NCI-H510A (cell line): Measurements from ENCODE around the gene AFMID.

Experiments
- DNase-seq: peaks from one replicate; lab custom pipeline; 2025; lab: John Stamatoyannopoulos, UW

Gene AFMID

DNA sequence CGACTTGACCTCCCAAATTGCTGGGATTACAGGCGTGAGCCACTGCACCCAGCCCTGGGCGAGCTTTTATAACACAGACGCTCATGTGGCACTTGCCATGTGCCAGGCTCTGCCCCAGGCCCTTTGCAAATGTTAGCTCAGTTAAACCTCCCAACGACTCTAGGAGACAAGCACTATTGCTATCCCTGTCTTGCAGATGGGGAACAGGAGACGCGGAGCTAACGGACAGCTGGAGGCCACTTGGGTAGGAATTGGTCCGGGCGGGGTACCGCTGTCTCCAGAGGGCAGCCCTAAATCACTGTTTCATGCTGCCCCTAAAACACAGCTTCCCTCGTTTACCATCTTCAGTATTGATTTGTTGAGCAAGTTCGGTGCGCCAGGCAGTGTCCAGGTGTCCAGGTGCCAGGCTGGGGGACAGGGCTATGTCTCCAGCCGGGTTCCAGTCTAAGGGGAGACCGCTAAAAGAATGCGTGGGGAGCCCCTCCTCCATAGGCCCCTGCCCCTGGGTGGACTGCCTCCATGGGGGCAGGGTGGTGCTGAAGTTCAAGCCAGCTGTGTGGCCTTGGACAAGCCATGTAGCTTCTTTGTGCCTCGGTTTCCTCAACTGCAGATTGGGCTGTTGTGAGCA, 68.0 kb downstream of the AFMID start:
- no peak for DNase-seq

DNA sequence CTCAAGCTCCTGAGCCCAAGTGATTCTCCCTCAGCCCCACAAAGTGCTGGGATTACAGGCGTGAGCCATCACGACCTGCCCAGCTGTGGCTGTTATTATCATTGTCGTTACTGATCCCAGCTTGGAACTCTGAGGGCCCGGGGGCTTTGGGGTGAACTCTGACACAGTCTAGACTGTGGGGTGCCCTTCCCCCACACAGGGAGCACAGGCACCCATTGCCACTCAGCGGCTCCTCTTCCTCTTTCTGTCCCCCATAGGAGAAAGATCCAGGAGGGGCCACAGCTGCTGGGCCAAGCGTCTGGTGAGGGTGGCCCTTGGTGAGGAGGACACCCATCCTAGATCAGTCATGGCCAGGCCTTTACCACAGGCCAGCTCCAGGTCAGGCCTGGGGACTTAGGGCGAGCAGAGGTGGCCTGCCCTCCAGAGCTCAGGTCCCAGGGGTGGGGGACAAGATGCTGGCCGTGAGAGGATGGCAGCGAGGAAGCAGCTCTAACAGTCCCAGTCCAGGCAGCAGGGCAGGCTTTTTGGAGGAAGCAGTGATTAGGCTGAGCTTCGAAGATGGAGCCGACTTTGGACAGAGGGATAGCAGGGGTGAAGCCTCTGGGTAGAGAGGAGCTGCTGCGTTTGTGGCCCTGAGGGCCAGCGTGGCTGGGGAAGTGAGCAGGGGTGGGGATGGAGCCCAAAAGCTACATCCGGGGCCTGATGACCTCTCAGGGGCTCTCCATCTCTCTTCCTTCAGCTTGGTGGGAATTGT, 69.0 kb downstream of the AFMID start:
- DNase-seq: no peak

GRCh38 chr17:78256707-78257591, 69.8 kb downstream of the AFMID start:
- no peak for DNase-seq
